Brain microvascular endothelial cell (primary cell): ENCODE data around the gene GTPBP10.

Experiments
- DNase-seq: peaks from one replicate; pipeline ENCODE4 v3.0.0-alpha.2; 2020
- H3K27ac ChIP-seq: fragments of 250-450 bp; sonication (Bioruptor Pico); 2 replicates; pipeline ENCODE4 v1.5.1; 2020; ENCODE audit warnings: mild to moderate bottlenecking, moderate library complexity
- H3K27me3 ChIP-seq: fragments of 250-450 bp; sonication (Bioruptor Pico); replicated peaks from 2 replicates; pipeline ENCODE4 v1.5.1; 2020; ENCODE audit warnings: mild to moderate bottlenecking
- H3K36me3 ChIP-seq: fragments of 250-450 bp; sonication (Bioruptor Pico); replicated peaks from 2 replicates; pipeline ENCODE4 v1.5.1; 2020; ENCODE audit warnings: mild to moderate bottlenecking
- H3K4me3 ChIP-seq: 2 replicates; pipeline ENCODE4 v1.5.1; 2011; ENCODE audit warnings: low read depth, mild to moderate bottlenecking, control low read depth, low read length, moderate library complexity
- CTCF ChIP-seq: IDR thresholded peaks from 2 replicates; pipeline ENCODE4 v1.5.1; 2011; ENCODE audit warnings: low read depth, mild to moderate bottlenecking, moderate library complexity, low read length, control low read depth, inconsistent platforms; ENCODE audit errors: missing control alignments
- in situ Hi-C: cut with HindIII; loops from 2 replicates; pipeline ENCODE4 v1.10.0; 2017; ENCODE audit warnings: low sequenced_read_pairs, low pct_ligation_motif_present

GTPBP10 gene

GRCh38 chr7:90425376-90425775, 78.9 kb downstream of the GTPBP10 start:
- Histone ChIP-seq H3K36me3 (no peaks in the 10 kb centered on the region), H3K4me3 (no peak overlapping the region), H3K27me3 (no peaks in the 10 kb centered on the region), H3K27ac (no peak overlapping the region)
- TF ChIP-seq CTCF = no peak
- in situ Hi-C loops = no loop called here
- DNase-seq = no peak

GRCh38 chr7:90430614-90431460, 84.3 kb downstream of the GTPBP10 start:
- no peak for TF ChIP-seq CTCF
- Histone ChIP-seq H3K27me3 (no peaks in the 10 kb centered on the region), H3K36me3 (no peaks in the 10 kb centered on the region), H3K27ac (no peak overlapping the region), H3K4me3 (no peak overlapping the region)
- no peak for DNase-seq
- in situ Hi-C loops = no loop called here

- H3K4me3 ChIP-seq = no peak overlapping the region
- DNase-seq = no peak
- in situ Hi-C loops = no loop called here
- no peaks in the 10 kb centered on the region for H3K27me3 ChIP-seq
- TF ChIP-seq CTCF = no peak
- no peaks in the 10 kb centered on the region for H3K36me3 ChIP-seq
- no peak overlapping the region for H3K27ac ChIP-seq
These were observed 86.2 kb downstream of the GTPBP10 start for GRCh38 chr7:90432752-90433151.

- in situ Hi-C loops = no loop called here
- no peak overlapping the region for H3K27ac ChIP-seq
- no peak for DNase-seq
- H3K27me3 ChIP-seq = no peaks in the 10 kb centered on the region
- H3K36me3 ChIP-seq = no peaks in the 10 kb centered on the region
- no peak overlapping the region for H3K4me3 ChIP-seq
- no peak for TF ChIP-seq CTCF
These were observed 86.7 kb downstream of the GTPBP10 start for GRCh38 chr7:90433221-90433620.
